ENCODE measurements around the gene KYNU. TPM values are rescaled to one million over a fixed set of nuclear protein-coding genes. Genes with fewer than 3 reads are reported as not detected.

Gene KYNU
- total RNA-seq, 1 donor from 2014 or later, result 0.26 TPM

GRCh38 chr2:142973822-142974207 is 96.4 kb downstream of the KYNU start:
- DNase-seq (ENCODE audit: low read depth, low spot score), result no peak
- Mint-ChIP-seq H3K9me3 (no peaks in the 10 kb centered on the region), H3K4me3 (no peak overlapping the region)

GRCh38 chr2:142974288-142975024 is 97.0 kb downstream of the KYNU start:
- no peaks in the 10 kb centered on the region for H3K27me3 Mint-ChIP-seq (ENCODE audit: low read depth)
- H3K4me1 Mint-ChIP-seq, result peaks cover 7% of the 10 kb centered on the region
- no peak for DNase-seq (ENCODE audit: low read depth, low spot score)
- TF ChIP-seq, protein P1, sequence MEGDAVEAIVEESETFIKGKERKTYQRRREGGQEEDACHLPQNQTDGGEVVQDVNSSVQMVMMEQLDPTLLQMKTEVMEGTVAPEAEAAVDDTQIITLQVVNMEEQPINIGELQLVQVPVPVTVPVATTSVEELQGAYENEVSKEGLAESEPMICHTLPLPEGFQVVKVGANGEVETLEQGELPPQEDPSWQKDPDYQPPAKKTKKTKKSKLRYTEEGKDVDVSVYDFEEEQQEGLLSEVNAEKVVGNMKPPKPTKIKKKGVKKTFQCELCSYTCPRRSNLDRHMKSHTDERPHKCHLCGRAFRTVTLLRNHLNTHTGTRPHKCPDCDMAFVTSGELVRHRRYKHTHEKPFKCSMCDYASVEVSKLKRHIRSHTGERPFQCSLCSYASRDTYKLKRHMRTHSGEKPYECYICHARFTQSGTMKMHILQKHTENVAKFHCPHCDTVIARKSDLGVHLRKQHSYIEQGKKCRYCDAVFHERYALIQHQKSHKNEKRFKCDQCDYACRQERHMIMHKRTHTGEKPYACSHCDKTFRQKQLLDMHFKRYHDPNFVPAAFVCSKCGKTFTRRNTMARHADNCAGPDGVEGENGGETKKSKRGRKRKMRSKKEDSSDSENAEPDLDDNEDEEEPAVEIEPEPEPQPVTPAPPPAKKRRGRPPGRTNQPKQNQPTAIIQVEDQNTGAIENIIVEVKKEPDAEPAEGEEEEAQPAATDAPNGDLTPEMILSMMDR (conservative IDR thresholded peaks at IDR 0.05), result no peak
- H3K4me3 Mint-ChIP-seq, result no peak overlapping the region
- no peak overlapping the region for H3K27ac Mint-ChIP-seq (ENCODE audit: unreplicated experiment)
- no peaks in the 10 kb centered on the region for H3K9me3 Mint-ChIP-seq
- H3K36me3 Mint-ChIP-seq (ENCODE audit: low read depth), result no peaks in the 10 kb centered on the region

More at GRCh38 chr2:142973822-142974207, 96.4 kb downstream of the KYNU start:
- no peaks in the 10 kb centered on the region for H3K27me3 Mint-ChIP-seq (ENCODE audit: low read depth)
- no peak overlapping the region for H3K27ac Mint-ChIP-seq (ENCODE audit: unreplicated experiment)
- no peaks in the 10 kb centered on the region for H3K36me3 Mint-ChIP-seq (ENCODE audit: low read depth)
- peaks cover 7% of the 10 kb centered on the region for H3K4me1 Mint-ChIP-seq
- TF ChIP-seq, protein P1 (conservative IDR thresholded peaks at IDR 0.05), result no peak

DNA sequence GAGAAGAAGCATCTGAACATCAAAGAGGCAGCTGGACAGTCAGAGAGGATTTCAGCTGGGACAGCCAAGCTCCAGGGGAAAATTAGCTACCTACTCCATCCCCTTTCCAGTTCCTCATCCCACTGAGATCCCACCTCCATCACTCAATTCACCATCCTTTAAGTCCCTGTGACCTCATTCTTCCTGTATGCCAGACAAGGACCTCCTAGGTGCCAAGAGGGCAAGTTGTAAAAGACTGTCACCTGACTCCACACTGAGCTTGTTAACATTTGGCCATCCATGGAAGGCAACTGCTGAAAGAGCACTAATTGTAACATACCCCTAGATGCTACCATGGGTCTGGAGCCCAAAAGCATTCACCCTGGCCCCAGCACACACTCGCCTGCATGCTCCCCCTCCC is 97.8 kb downstream of the KYNU start:
- H3K4me3 Mint-ChIP-seq, result no peak overlapping the region
- H3K27ac Mint-ChIP-seq (ENCODE audit: unreplicated experiment), result peak overlapping the region; percentile 75
- H3K27me3 Mint-ChIP-seq (ENCODE audit: low read depth), result no peaks in the 10 kb centered on the region
- no peak for DNase-seq (ENCODE audit: low read depth, low spot score)
- H3K36me3 Mint-ChIP-seq (ENCODE audit: low read depth), result no peaks in the 10 kb centered on the region
- H3K4me1 Mint-ChIP-seq, result peaks cover 7% of the 10 kb centered on the region
- H3K9me3 Mint-ChIP-seq, result no peaks in the 10 kb centered on the region
- TF ChIP-seq, protein P1 (conservative IDR thresholded peaks at IDR 0.05), result no peak

- Mint-ChIP-seq H3K27ac (ENCODE audit: unreplicated experiment) (no peak overlapping the region), H3K36me3 (ENCODE audit: low read depth) (no peaks in the 10 kb centered on the region), H3K27me3 (ENCODE audit: low read depth) (no peaks in the 10 kb centered on the region), H3K4me1 (no peaks in the 10 kb centered on the region), H3K4me3 (no peak overlapping the region), H3K9me3 (no peaks in the 10 kb centered on the region)
- no peak for DNase-seq (ENCODE audit: low read depth, low spot score)
- TF ChIP-seq, protein P1 (conservative IDR thresholded peaks at IDR 0.05), result peak; percentile 78
These were observed 103.0 kb downstream of the KYNU start for GRCh38 chr2:142980246-142981068.

DNA sequence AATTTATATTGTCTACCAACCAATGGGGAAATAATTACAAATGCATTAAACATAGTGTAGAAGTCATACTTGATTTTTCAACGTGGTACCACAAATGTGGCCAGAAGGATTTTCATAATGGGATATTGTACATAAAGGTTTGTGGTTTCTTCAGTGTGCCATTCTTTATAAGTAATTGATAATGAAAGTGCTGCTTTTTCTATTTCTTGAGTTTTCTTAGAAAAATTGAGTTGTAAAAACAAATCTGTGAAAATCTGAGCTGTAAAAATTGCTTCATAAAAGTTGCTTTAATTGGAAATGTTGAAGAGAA is 103.6 kb downstream of the KYNU start:
- H3K4me1 Mint-ChIP-seq, result no peaks in the 10 kb centered on the region

More for the DNA sequence above, 103.6 kb downstream of the KYNU start:
- TF ChIP-seq, protein P1 (conservative IDR thresholded peaks at IDR 0.05), result peak; percentile 3
- no peak overlapping the region for H3K27ac Mint-ChIP-seq (ENCODE audit: unreplicated experiment)
- no peaks in the 10 kb centered on the region for H3K36me3 Mint-ChIP-seq (ENCODE audit: low read depth)
- H3K27me3 Mint-ChIP-seq (ENCODE audit: low read depth), result no peaks in the 10 kb centered on the region
- no peak for DNase-seq (ENCODE audit: low read depth, low spot score)
- no peak overlapping the region for H3K4me3 Mint-ChIP-seq
- H3K9me3 Mint-ChIP-seq, result no peaks in the 10 kb centered on the region

Measured in neural crest cell (in vitro differentiated cells).